ENCODE measurements around the gene MYO10.

- TF ChIP-seq CTCF (IDR thresholded peaks at IDR 0.05) (no peak), POLR2A (IDR thresholded peaks at IDR 0.05) (no peak)
Measured at GRCh38 chr5:16834029-16834428, 102.1 kb downstream of the MYO10 start.

Measured in Peyer's patch (tissue), 4 donors.